Measurements from ENCODE around the gene CHRNG. TPM values are rescaled to one million over a fixed set of nuclear protein-coding genes. Genes with fewer than 3 reads are reported as not detected.

CHRNG gene
- total RNA-seq, 4 donors from 2014 or later: 3.5 to 57.5 (median 24.6) TPM

- Histone ChIP-seq H3K9me3 (no peaks in the 10 kb centered on the region), H3K4me3 (no peak overlapping the region), H3K4me1 (peaks cover 0 to 10% of the 10 kb centered on the region in 2 donors), H3K27me3 (peaks cover 0 to 9% (median 0%) of the 10 kb centered on the region in 3 donors), H3K27ac (no peak overlapping the region), H3K36me3 (no peaks in the 10 kb centered on the region)
- DNase-seq (no peak), ATAC-seq (no peak)
- in situ Hi-C loops (cut with MboI; ENCODE audit: low sequenced_read_pairs in 4 of 4): loop anchor here in 1 of 4 donors (25.0 kb wide), 1 partner anchor 592 kb away; no protein-coding TSS in a partner anchor
- intact Hi-C loops (cut with DNase I; ENCODE audit: low total_unique reads): no loop called here
- TF ChIP-seq POLR2A (IDR thresholded peaks at IDR 0.05) (no peak), CTCF (IDR thresholded peaks at IDR 0.05 in 4 of 5, conservative IDR thresholded peaks at IDR 0.05 in 1 of 5) (no peak)
Measured at GRCh38 chr2:232504438-232504837, 35.1 kb upstream of the CHRNG start.

- H3K4me1 ChIP-seq: peaks cover 0 to 10% of the 10 kb centered on the region in 2 donors
- TF ChIP-seq POLR2A (IDR thresholded peaks at IDR 0.05): no peak
- TF ChIP-seq CTCF (IDR thresholded peaks at IDR 0.05 in 4 of 5, conservative IDR thresholded peaks at IDR 0.05 in 1 of 5): no peak
- intact Hi-C loops (cut with DNase I; ENCODE audit: low total_unique reads): no loop called here
- H3K27me3 ChIP-seq: peaks cover 0 to 9% (median 0%) of the 10 kb centered on the region in 3 donors
- no peak overlapping the region for H3K4me3 ChIP-seq
- ATAC-seq (no peak), DNase-seq (no peak)
- H3K27ac ChIP-seq: no peak overlapping the region
- H3K9me3 ChIP-seq: no peaks in the 10 kb centered on the region
- H3K36me3 ChIP-seq: no peaks in the 10 kb centered on the region
- in situ Hi-C loops (cut with MboI; ENCODE audit: low sequenced_read_pairs in 4 of 4): loop anchor here in 1 of 4 donors (25.0 kb wide), 1 partner anchor 594 kb away; no protein-coding TSS in a partner anchor
Measured at GRCh38 chr2:232505856-232506255, 33.6 kb upstream of the CHRNG start.

GRCh38 chr2:232506709-232507108, 32.8 kb upstream of the CHRNG start:
- in situ Hi-C loops (cut with MboI; ENCODE audit: low sequenced_read_pairs in 4 of 4): loop anchor here in 1 of 4 donors (25.0 kb wide), 1 partner anchor 594 kb away; no protein-coding TSS in a partner anchor
- Histone ChIP-seq H3K36me3 (no peaks in the 10 kb centered on the region), H3K27me3 (peaks cover 0 to 9% (median 0%) of the 10 kb centered on the region in 3 donors), H3K4me1 (peaks cover 0 to 14% of the 10 kb centered on the region in 2 donors), H3K4me3 (no peak overlapping the region), H3K9me3 (no peaks in the 10 kb centered on the region), H3K27ac (no peak overlapping the region)
- DNase-seq: no peak
- TF ChIP-seq CTCF (IDR thresholded peaks at IDR 0.05 in 4 of 5, conservative IDR thresholded peaks at IDR 0.05 in 1 of 5) (no peak), POLR2A (IDR thresholded peaks at IDR 0.05) (no peak)
- no peak for ATAC-seq
- intact Hi-C loops (cut with DNase I; ENCODE audit: low total_unique reads): no loop called here

GRCh38 chr2:232508251-232508650, 31.2 kb upstream of the CHRNG start:
- H3K36me3 ChIP-seq: no peaks in the 10 kb centered on the region
- no peak overlapping the region for H3K27ac ChIP-seq
- TF ChIP-seq CTCF (IDR thresholded peaks at IDR 0.05 in 4 of 5, conservative IDR thresholded peaks at IDR 0.05 in 1 of 5) (no peak), POLR2A (IDR thresholded peaks at IDR 0.05) (no peak)
- intact Hi-C loops (cut with DNase I; ENCODE audit: low total_unique reads): no loop called here
- peaks cover 0 to 8% (median 0%) of the 10 kb centered on the region in 3 donors for H3K27me3 ChIP-seq
- no peaks in the 10 kb centered on the region for H3K9me3 ChIP-seq
- no peak overlapping the region for H3K4me3 ChIP-seq
- no peak for ATAC-seq
- DNase-seq: no peak
- peaks cover 0 to 4% of the 10 kb centered on the region in 2 donors for H3K4me1 ChIP-seq
- in situ Hi-C loops (cut with MboI; ENCODE audit: low sequenced_read_pairs in 4 of 4): loop anchor here in 1 of 4 donors (25.0 kb wide), 1 partner anchor 596 kb away; no protein-coding TSS in a partner anchor

All from gastrocnemius medialis (tissue), 4 donors.